RWPE1 (cell line): ENCODE measurements around the gene CALM1.
A peak's percentile ranks its signal among the peaks of the same experiment; 100 is the strongest.

Experiments
- CTCF ChIA-PET: fragments of 350-600 bp; sonication (Branson Sonifier 250); formaldehyde crosslinking; extraction: SDS; loops from one replicate; lab custom pipeline; 2021; lab: Yijun Ruan, JAX
- POLR2A ChIA-PET: fragments of 400-600 bp; formaldehyde crosslinking; extraction: SDS; loops from one replicate; lab custom pipeline; 2020; ENCODE audit warnings: antibody characterized with exemption; ENCODE audit not compliant: low non-redundant PET; lab: Yijun Ruan, JAX
- DNase-seq: peaks from one replicate; pipeline ENCODE4 v3.0.0; 2012; ENCODE audit warnings: low spot score
- H3K27ac ChIP-seq: fragments of 450-650 bp; 2 replicates; pipeline ENCODE4 v1.5.1; 2017
- TF ChIP-seq, protein P1 (sequence below): fragments of 450-650 bp; conservative IDR thresholded peaks from 2 replicates; pipeline ENCODE4 v1.5.1; 2017; ENCODE audit warnings: low read depth, mild to moderate bottlenecking

Gene CALM1

DNA sequence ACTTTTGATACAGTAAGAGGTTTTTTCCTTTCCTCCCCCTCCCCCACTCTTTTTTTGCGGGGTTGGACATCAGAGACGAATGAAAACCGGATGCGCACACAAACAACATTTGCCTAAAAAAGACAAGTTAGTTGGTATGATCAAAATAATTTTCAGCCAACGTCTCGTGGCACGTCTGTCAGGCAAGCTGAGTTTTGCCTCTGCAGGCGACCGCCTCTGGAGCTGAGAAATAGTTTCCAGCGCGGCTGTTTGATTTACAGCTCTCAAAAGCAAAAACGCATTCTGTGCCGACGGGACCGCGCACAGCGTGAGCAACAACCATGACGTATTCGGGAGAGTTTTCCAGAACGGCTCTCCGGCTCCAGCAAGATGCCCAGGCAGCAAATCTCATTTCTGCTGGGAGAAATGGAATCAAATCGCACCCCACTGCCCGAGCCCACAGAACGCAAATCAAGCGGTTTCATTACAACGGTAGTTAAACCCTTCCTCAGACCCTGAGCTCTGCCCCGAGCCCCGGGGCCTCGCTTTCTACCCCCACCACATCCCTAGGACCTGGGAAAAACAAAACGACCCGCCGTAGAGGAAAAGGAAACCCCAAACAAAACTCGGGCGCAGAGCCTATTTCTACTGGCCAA, 14.2 kb upstream of the CALM1 start:
- ChIA-PET POLR2A (no interaction called here), CTCF (interaction anchor here (0.6 to 1.2 kb wide), 4 partner anchors 81 to 930 kb away, joined by 4 to 7 read pairs (median 5); no protein-coding TSS in a partner anchor)
- DNase-seq, result peak; percentile 30
- TF ChIP-seq, protein P1, sequence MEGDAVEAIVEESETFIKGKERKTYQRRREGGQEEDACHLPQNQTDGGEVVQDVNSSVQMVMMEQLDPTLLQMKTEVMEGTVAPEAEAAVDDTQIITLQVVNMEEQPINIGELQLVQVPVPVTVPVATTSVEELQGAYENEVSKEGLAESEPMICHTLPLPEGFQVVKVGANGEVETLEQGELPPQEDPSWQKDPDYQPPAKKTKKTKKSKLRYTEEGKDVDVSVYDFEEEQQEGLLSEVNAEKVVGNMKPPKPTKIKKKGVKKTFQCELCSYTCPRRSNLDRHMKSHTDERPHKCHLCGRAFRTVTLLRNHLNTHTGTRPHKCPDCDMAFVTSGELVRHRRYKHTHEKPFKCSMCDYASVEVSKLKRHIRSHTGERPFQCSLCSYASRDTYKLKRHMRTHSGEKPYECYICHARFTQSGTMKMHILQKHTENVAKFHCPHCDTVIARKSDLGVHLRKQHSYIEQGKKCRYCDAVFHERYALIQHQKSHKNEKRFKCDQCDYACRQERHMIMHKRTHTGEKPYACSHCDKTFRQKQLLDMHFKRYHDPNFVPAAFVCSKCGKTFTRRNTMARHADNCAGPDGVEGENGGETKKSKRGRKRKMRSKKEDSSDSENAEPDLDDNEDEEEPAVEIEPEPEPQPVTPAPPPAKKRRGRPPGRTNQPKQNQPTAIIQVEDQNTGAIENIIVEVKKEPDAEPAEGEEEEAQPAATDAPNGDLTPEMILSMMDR, result no peak
- peak overlapping the region; percentile 93 for H3K27ac ChIP-seq

DNA sequence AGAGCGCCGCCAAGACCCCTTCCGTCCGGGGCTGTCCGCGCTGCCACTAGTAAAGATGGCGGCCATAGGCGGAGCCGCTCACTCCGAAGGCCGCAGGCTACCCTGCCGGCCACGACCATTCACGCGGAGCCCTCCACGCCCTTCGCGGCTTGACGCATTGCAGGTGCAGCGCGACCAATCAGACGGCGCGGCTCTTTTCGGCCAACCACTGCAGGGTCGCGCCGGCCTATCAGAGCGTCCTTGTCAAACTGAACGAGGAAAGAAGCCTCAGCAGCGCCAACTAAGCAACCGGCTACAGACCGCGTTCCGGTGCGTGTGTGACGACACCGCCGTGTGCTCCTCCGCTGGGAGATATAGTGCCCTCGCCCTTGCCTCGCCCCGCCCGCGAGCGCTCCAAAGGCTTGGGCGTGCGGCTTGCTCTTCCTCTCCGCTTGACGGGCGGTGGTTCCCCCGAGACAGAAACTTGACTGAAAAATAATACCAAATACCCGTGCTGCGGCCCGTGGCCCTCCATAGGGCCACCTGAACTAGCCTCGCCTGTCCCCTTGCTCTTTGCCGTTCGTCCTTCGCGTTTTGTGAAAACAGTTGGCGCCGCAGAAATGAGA, 13.6 kb upstream of the CALM1 start:
- TF ChIP-seq, protein P1, result no peak
- POLR2A ChIA-PET, result interaction anchor here (0.8 to 1.2 kb wide), 2 partner anchors 14 to 369 kb away, joined by 3 to 6 read pairs; partner anchors contain the start of gene CALM1
- H3K27ac ChIP-seq, result peak overlapping the region; percentile 93
- CTCF ChIA-PET, result interaction anchor here (0.6 to 1.2 kb wide), 4 partner anchors 15 to 404 kb away, joined by 3 to 7 read pairs (median 4); no protein-coding TSS in a partner anchor
- DNase-seq, result peak; percentile 99

DNA sequence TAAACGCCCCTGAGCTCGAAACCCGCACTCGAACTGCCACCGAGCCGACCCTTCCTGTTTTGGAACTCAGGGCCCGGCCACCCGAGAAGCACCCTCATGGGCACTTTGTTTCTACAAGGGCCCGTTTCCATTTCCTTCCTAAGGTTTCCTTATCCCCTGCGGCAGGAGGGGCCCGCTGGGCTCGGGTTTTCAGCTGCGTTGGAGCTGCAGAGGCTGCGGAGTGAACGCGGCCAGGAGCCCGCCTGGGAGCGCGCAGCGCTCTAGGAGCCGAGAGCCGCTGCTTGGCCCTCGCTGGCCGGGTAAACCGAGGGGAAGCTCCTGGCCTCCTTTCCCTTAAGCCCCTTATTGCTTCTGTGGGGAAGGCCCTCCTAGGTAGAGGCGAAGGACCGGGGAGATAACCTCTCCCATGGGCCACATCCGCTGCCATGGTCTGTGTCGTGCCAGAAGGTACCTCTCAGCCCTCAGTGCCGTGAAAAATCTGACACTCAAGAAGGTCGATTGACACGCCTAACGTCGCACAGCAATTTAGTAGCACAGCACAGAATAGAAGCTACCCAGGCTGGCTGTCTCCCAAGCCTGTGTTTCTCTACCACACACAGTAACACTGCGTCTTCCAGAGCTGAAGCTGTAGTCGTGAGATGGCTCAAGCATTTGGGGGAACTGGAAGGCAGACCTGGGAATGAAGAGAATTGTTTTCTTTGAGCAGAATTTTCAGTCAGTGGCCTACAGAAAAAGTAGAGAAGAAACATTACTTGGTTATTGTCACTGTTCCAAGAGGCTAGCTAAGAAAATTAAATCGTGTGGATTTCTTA, 12.9 kb upstream of the CALM1 start:
- peak; percentile 18 for DNase-seq
- peak overlapping the region; percentile 93 for H3K27ac ChIP-seq
- ChIA-PET CTCF (interaction anchor here (0.6 to 1.2 kb wide), 5 partner anchors 15 to 97 kb away, joined by 3 to 7 read pairs (median 4); no protein-coding TSS in a partner anchor), POLR2A (interaction anchor here (0.8 to 1.2 kb wide), 2 partner anchors 13 to 369 kb away, joined by 3 to 6 read pairs; partner anchors contain the start of gene CALM1)
- TF ChIP-seq, protein P1, result no peak

DNA sequence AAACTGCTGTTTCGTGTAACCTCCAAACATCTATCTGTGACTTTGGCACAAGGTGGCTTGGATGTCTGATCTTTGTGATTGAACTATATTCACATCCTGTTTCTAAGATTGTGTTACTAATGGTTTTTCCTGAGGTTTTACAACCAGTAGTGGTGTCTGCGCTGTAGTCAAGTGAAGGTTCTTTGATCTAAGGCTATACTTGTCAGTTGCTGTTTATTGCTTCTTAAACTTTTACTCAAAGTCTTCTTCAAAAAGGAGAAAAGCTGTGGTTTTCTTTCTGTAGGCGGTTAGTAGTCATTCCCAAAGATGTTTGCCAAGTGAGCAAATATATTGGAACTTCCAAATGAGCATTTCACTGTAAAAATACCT, 12.3 kb upstream of the CALM1 start:
- CTCF ChIA-PET, result interaction anchor here (0.8 to 1.0 kb wide), 2 partner anchors 14 to 30 kb away, joined by 3 to 4 read pairs; no protein-coding TSS in a partner anchor
- H3K27ac ChIP-seq, result no peak overlapping the region
- DNase-seq, result no peak
- POLR2A ChIA-PET, result interaction anchor here (1.2 kb wide), 1 partner anchor 13 kb away, joined by 6 read pairs; the partner anchor contains the start of gene CALM1
- TF ChIP-seq, protein P1, result no peak

DNA sequence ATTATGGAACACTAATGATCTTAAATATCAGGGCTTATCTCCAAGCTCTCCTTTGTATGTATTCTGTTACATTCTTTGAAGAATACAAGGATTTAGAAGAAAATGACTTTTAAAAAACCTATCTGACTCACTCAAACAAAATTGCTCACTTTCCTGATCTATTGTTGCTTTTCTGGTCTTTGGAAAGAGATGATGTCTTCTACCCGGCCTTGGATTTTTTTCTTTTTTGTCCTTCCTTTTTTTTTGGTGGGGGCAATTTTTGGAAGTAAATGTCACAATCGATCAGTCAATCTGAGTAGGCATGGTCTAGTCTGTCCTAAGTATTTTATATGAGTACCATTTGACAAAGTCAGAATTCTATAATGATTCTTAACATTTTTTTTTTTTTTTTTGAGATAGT, 10.5 kb upstream of the CALM1 start:
- ChIA-PET CTCF (interaction anchor here (0.7 kb wide), 1 partner anchor 346 kb away, joined by 4 read pairs; no protein-coding TSS in a partner anchor), POLR2A (no interaction called here)

More for the DNA sequence above, 10.5 kb upstream of the CALM1 start:
- H3K27ac ChIP-seq, result no peak overlapping the region
- TF ChIP-seq, protein P1, result no peak
- DNase-seq, result no peak
